Muscle layer of duodenum (tissue), 2 donors: Measurements from ENCODE around the gene CIRBP.

Experiments
- H3K27ac ChIP-seq: one replicate; pipeline ENCODE4 v1.7.0; 2013; ENCODE audit warnings: mild to moderate bottlenecking, low read length
- H3K27me3 ChIP-seq: one replicate; pipeline ENCODE4 v1.7.0; 2013; ENCODE audit warnings: low read depth, mild to moderate bottlenecking, control low read depth, low read length
- H3K36me3 ChIP-seq, 2 donors: one replicate each; pipeline ENCODE4 v1.7.0; 2013; ENCODE audit warnings: low read length in 2 of 2, control low read depth in 1 of 2, mild to moderate bottlenecking in 1 of 2; ENCODE audit not compliant: insufficient read depth in 2 of 2, control insufficient read depth in 1 of 2
- H3K4me1 ChIP-seq, 2 donors: one replicate each; pipeline ENCODE4 v1.7.0; 2013; ENCODE audit warnings: low read length in 2 of 2, mild to moderate bottlenecking in 2 of 2, control low read depth in 1 of 2, moderate library complexity in 1 of 2; ENCODE audit not compliant: insufficient read depth in 2 of 2, control insufficient read depth in 1 of 2
- H3K4me3 ChIP-seq, 2 donors: one replicate each; pipeline ENCODE4 v1.7.0; 2013; ENCODE audit warnings: low read length in 2 of 2, low read depth in 1 of 2, mild to moderate bottlenecking in 1 of 2
- H3K9me3 ChIP-seq, 2 donors: one replicate each; pipeline ENCODE4 v1.7.0; 2013; ENCODE audit warnings: low read length in 2 of 2, control low read depth in 1 of 2, mild to moderate bottlenecking in 1 of 2; ENCODE audit not compliant: control insufficient read depth in 1 of 2
- donor health status: healthy.

Gene CIRBP

DNA sequence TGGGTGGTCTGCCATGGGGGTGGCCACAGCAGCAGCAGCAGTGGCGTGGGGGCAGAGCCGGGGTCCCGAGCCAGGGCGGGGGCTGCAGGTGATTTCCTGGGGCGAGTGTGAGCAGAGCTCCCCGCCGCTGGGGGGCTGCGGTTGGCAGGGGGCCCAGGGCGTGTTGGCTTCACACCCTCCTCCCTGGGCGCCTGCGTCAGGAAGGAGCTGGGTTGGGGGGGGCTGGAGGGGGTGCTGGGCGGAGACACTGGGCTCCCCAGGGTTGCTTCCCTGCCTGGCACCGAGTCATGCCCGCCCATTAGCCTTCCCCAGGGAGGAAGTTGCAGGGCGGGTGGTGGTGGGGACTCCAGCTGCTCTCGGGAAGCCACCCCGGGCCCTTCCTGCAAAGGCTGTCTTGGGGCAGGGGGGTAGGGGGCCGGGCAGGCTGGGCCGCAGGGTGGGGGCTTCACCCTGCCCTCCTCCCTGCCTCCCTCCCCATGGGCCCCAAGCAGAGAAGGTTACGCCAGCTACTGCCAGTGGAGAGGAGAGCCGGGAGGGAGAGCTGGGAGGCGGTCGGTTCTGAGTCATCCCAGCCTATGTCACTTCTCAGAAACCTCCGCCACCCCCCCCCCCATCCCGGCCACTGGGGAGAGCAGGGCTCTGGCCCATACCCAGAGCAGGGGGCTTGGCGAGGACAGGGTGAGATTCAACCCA is 16.2 kb upstream of the CIRBP start:
- Histone ChIP-seq H3K9me3 (no peaks in the 10 kb centered on the region), H3K27me3 (no peaks in the 10 kb centered on the region), H3K36me3 (peaks cover 28 to 51% of the 10 kb centered on the region in 2 donors), H3K27ac (peak overlapping the region; percentile 93), H3K4me1 (peaks cover 6 to 44% of the 10 kb centered on the region in 2 donors), H3K4me3 (peak overlapping the region; percentile 53 to 93)

- no peaks in the 10 kb centered on the region for H3K9me3 ChIP-seq
- no peaks in the 10 kb centered on the region for H3K27me3 ChIP-seq
- H3K36me3 ChIP-seq: peaks cover 28 to 52% of the 10 kb centered on the region in 2 donors
- peak overlapping the region; percentile 93 for H3K27ac ChIP-seq
- H3K4me3 ChIP-seq: peak overlapping the region; percentile 53 to 93
- peaks cover 10 to 49% of the 10 kb centered on the region in 2 donors for H3K4me1 ChIP-seq
These were observed 15.5 kb upstream of the CIRBP start for GRCh38 chr19:1253514-1254080.

- no peaks in the 10 kb centered on the region for H3K27me3 ChIP-seq
- peak overlapping the region in 1 of 2 donors; percentile 93 for H3K4me3 ChIP-seq
- H3K36me3 ChIP-seq: peaks cover 28 to 52% of the 10 kb centered on the region in 2 donors
- peaks cover 10 to 49% of the 10 kb centered on the region in 2 donors for H3K4me1 ChIP-seq
- H3K27ac ChIP-seq: peak overlapping the region; percentile 93
- H3K9me3 ChIP-seq: no peaks in the 10 kb centered on the region
These were observed 15.0 kb upstream of the CIRBP start for GRCh38 chr19:1254081-1254527.

- no peaks in the 10 kb centered on the region for H3K27me3 ChIP-seq
- no peaks in the 10 kb centered on the region for H3K9me3 ChIP-seq
- H3K27ac ChIP-seq: peak overlapping the region; percentile 88
- peaks cover 12 to 51% of the 10 kb centered on the region in 2 donors for H3K4me1 ChIP-seq
- peak overlapping the region; percentile 16 to 93 for H3K4me3 ChIP-seq
- H3K36me3 ChIP-seq: peaks cover 28 to 52% of the 10 kb centered on the region in 2 donors
These were observed 14.5 kb upstream of the CIRBP start for GRCh38 chr19:1254530-1255185.

GRCh38 chr19:1255186-1256161 is 13.7 kb upstream of the CIRBP start:
- Histone ChIP-seq H3K4me1 (peaks cover 16 to 59% of the 10 kb centered on the region in 2 donors), H3K9me3 (no peaks in the 10 kb centered on the region), H3K27me3 (no peaks in the 10 kb centered on the region), H3K4me3 (peak overlapping the region in 1 of 2 donors; percentile 32), H3K27ac (peak overlapping the region; percentile 88), H3K36me3 (peaks cover 28 to 52% of the 10 kb centered on the region in 2 donors)

DNA sequence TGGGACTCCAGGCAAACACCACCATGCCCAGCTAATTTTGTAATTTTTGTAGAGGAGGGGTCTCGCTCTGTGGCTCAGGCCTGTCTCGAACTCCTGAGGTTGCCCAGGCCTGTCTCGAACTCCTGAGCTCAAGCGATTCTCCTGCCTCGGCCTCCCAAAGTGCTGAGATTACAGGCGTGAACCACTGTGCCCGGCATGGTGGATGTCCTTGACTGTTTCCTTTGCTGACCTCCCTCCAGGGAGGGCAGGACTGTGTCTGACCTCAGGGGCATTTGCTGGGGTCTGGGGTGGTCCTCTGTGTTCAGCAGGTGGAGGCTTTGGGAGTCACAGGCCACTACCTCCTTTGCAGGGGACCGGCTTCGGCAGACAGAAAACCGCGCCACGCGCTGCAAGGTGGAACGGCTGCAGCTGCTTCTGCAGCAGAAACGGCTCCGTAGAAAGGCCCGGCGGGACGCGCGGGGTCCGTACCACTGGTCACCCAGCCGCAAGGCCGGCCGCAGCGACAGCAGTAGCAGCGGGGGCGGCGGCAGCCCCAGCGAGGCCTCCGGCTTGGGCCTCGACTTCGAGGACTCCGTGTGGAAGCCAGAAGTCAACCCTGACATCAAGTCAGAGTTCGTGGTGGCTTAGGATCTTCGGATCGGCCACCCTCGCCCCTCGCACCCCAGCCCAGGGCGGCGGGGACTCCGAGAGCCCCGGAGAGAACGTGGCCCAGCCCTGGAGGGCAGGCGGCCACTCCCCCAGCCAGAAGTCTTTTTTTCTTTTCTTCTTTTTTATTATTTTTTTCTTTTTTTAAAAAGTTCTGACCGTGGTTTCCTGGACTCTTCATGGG is 12.3 kb upstream of the CIRBP start:
- no peak overlapping the region for H3K4me3 ChIP-seq
- H3K27ac ChIP-seq: no peak overlapping the region
- peaks cover 24 to 41% of the 10 kb centered on the region in 2 donors for H3K36me3 ChIP-seq
- no peaks in the 10 kb centered on the region for H3K9me3 ChIP-seq
- H3K27me3 ChIP-seq: no peaks in the 10 kb centered on the region
- H3K4me1 ChIP-seq: peaks cover 21 to 65% of the 10 kb centered on the region in 2 donors

DNA sequence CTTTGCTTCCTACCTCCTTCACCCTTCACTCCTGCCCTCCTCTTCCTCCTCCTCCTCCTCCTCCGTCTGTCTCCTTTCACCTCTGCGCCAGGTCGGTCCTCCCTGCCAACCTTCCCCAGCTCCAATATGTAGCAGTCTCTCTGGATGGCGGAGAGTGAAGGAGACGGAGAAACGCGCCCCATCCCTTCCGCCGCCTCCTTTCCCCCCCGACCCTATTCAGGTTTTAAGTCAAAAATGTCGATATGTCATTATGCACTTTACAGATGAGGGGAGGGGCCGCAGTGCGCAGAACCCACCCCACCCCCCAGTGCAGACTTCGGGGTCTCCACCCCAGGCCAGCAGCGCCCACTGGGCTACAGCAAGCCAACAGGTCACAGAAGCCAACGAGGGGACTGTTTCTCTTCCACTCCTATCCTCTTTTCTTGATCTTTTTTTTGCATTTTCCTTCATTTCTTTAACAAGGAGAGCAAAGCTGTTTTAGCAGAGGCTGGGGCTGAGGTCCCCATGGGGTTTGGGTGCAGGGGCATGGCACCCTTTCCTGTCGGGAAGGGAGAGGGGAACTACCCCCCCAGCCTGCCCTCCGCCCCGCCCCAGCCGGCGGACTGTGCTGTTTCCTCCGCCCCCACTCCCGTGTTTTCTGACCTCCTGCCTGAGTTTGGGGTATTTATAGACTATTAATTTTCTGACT is 11.5 kb upstream of the CIRBP start:
- Histone ChIP-seq H3K9me3 (no peaks in the 10 kb centered on the region), H3K27me3 (no peaks in the 10 kb centered on the region), H3K27ac (peak overlapping the region; percentile 39), H3K36me3 (peaks cover 23 to 41% of the 10 kb centered on the region in 2 donors), H3K4me1 (peaks cover 23 to 73% of the 10 kb centered on the region in 2 donors), H3K4me3 (no peak overlapping the region)

DNA sequence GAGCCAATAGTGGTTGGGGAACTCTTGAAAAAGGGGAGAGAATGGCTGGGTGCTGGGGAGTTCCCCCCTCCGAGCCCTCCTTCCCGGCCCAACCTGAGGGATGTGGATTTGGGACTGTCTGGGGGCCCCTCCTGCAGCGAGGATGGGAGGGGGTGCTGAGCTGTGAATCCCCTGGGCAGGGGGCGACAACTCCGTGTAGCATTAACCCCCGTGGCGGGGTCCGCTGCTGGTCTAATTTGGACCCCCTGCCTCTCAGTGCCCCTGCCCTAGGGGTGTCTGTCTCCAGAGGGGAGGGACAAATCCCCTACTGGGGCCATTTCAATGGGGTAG is 11.0 kb upstream of the CIRBP start:
- H3K4me3 ChIP-seq: no peak overlapping the region
- no peaks in the 10 kb centered on the region for H3K27me3 ChIP-seq
- peak overlapping the region; percentile 39 for H3K27ac ChIP-seq
- H3K9me3 ChIP-seq: no peaks in the 10 kb centered on the region
- peaks cover 23 to 74% of the 10 kb centered on the region in 2 donors for H3K4me1 ChIP-seq
- H3K36me3 ChIP-seq: peaks cover 23 to 41% of the 10 kb centered on the region in 2 donors

DNA sequence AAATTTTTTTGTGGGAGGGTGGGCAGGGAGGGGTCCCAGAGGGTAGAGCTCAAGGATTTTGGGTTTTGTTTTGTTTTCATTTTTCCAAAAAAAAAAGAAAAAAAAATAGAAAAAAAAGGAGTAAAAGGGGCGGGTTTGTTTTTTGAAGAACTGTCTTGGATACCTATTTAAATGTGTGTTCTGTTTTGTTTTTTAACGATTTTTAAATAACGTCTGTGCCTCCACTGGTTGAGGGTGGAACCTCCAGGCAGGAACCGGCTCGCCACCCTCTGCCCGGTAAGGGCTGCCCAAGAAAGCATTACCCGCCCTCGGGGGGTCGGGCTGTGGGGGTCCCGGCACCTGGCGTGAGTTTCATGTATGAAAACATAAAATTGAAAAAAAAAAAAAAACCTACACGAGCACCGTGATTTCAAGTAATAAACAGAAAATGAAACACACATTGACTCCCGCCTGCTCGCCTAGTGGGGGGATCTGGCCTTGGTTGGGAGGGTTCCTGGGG is 10.4 kb upstream of the CIRBP start:
- Histone ChIP-seq H3K27me3 (no peaks in the 10 kb centered on the region), H3K36me3 (peaks cover 23 to 37% of the 10 kb centered on the region in 2 donors), H3K4me3 (peak overlapping the region; percentile 21 to 39)

More for the DNA sequence above, 10.4 kb upstream of the CIRBP start:
- Histone ChIP-seq H3K27ac (peak overlapping the region; percentile 86), H3K4me1 (peaks cover 23 to 72% of the 10 kb centered on the region in 2 donors), H3K9me3 (no peaks in the 10 kb centered on the region)
